GM12878 (cell line): ENCODE data around the gene KCNIP3.

ENCODE experiments used
- CREM ChIP-seq: IDR thresholded peaks from 2 replicates; pipeline ENCODE4 v1.6.1; 2014; ENCODE audit warnings: antibody characterized with exemption, low read depth
- CTCF ChIP-seq, 3 experiments: IDR thresholded peaks in 2 of 3; conservative IDR thresholded peaks in 1 of 3; 2 replicates each; pipeline ENCODE4 v1.5.1; 2011; ENCODE audit warnings: low read depth in 3 of 3, low read length in 3 of 3, mild to moderate bottlenecking in 3 of 3, control low read depth in 2 of 3, moderate library complexity in 2 of 3, inconsistent platforms in 1 of 3, mixed read lengths in 1 of 3; ENCODE audit not compliant: control insufficient read depth in 2 of 3, insufficient read depth in 1 of 3; ENCODE audit errors: extremely low read depth in 1 of 3
- SPI1 ChIP-seq: IDR thresholded peaks from 2 replicates; pipeline ENCODE4 v1.6.1; 2011; ENCODE audit warnings: low read depth, mild to moderate bottlenecking, low read length, moderate library complexity, borderline replicate concordance; ENCODE audit not compliant: insufficient read depth

DNA sequence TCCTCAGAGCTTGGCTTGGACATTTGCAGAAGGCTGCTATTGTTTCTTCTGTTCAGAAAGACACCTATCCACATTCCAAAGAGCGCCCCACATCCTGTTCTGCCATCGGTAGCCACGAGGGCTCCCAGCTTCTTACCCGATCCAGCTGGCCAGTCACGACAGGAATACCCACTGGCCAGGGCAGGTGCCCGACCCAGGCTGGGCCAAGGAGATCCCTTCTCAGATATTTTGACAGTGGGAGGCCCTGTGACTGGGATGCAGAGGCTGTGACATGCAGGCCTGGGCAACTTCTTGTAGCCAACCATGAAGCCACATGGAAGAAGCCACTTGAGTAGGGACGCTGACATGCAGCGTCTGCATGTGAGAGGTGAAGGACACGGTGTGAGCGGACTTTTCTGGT lies 34.5 kb downstream of the KCNIP3 start:
- no peak for TF ChIP-seq CTCF (IDR thresholded peaks at IDR 0.05 in 2 of 3, conservative IDR thresholded peaks at IDR 0.05 in 1 of 3; ENCODE audit: control insufficient read depth in 2 of 3, extremely low read depth in 1 of 3, insufficient read depth in 1 of 3, low read depth in 3 of 3, low read length in 3 of 3)
- no peak for TF ChIP-seq SPI1
- no peak for TF ChIP-seq CREM
